HL-60/S4 treated with phorbol 12-myristate 13-acetate at 8.2 ng/mL for 4 days and 3 days (cell line): ENCODE results near the gene ATAD3A.
"Not testable (repeated sequence)": the region's sequence is repeated elsewhere in the genome, so short reads cannot be mapped to it uniquely, and the experiment has no call there.

Experiments used
- in situ Hi-C: fragments of 300-500 bp; cut with MboI; formaldehyde crosslinking; loops from 2 replicates; pipeline ENCODE4 v1.15.0; 2022; ENCODE audit warnings: low sequenced_read_pairs

Gene ATAD3A

DNA sequence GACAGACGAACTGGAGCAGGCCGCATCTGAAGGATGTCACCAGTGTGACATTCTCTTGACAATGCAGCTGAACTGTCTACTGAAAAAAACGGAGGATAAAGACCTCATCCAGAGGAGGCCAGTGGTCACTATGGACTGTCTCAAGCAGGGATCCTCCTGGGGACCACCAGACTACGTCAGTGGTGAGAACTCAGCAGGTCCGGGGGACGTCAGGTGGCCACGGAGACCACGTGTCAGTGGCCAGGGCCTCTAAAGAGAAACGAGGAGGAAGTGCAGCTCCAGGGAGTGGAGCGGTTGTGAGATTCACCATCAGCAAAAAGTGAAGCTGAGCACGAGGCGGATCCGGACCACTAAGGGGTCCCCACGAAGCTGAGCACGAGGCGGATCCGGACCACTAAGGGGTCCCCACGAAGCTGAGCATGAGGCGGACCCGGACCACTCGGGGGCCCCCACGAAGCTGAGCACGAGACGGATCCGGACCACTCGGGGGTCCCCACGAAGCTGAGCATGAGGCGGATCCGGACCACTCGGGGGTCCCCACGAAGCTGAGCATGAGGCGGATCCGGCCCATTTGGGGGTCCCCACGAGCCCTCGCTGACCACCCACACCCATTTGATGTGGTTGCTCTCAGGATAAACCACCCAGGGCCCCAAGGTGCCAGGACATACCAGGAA, 42.0 kb downstream of the ATAD3A start:
- in situ Hi-C loops, result no loop called here

GRCh38 chr1:1554550-1554925, 42.6 kb downstream of the ATAD3A start:
- in situ Hi-C loops, result no loop called here

DNA sequence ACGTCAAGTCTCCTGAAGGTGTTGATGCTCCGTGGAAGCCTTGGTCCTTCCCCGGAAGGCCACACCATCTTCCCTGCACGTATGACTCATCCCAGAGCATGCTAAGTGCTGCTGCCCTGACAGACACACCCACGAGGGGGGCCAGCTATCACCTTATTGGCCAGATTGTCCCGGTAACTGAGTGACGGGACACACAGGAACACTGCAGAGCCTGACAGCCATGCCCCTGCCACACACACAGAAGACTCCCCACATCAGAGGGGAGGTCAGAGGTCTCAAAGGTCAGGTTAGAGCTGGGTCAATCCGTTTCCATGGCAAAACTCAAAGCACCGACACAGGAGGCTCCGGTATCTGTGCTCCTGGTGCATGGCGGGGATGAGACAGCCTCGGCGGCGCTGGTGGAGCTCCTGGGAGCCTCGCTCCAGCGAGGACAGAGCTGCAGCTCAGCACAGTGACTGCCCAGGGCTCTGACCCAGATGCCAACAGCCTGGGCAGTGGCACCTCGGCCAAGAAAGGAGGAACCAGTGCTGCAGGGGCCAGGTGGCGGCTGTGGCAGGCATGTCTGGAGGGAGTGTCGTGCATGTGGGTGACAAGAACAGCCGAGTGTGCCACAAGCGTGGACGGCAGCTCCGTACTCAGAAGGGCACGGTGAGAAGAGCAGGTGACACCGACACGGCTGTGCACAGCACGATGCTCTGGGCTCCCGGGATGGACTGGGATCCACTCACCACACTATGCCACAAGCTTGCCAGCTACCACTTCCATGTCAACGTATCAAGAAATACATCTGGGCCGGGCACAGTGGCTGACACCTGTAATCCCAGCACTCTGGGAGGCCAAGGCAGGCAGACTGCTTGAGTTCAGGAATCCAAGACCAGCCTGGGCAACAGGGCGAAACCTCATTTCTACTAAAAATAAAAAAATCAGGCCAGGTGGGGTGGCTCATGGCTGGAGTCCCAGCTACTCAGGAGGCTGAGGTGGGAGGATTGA, 43.3 kb downstream of the ATAD3A start:
- in situ Hi-C loops, result no loop called here

DNA sequence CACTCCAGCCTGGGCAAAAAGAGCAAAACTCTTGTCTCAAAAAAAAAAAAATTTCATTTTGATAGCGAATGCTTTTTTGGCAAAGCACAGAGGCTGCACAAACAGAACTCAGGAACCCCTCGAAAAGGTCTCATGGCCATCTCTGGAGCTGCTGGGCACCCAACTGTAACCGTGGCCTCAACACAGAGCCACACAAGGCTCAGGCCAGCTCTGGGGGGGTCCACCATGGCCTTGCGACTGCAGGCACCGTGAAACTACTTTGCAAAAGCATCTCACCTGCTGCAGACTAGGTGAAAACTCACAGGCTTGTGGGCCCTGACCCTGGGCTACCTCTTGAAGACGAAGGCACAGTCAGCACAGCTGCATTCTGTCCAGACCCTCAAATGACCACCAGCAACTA, 44.5 kb downstream of the ATAD3A start:
- in situ Hi-C loops, result no loop called here

- in situ Hi-C loops, result not testable (repeated sequence)
Measured at GRCh38 chr1:1556961-1557360, 45.0 kb downstream of the ATAD3A start.

- in situ Hi-C loops, result not testable (repeated sequence)
Measured at GRCh38 chr1:1557688-1558087, 45.7 kb downstream of the ATAD3A start.

DNA sequence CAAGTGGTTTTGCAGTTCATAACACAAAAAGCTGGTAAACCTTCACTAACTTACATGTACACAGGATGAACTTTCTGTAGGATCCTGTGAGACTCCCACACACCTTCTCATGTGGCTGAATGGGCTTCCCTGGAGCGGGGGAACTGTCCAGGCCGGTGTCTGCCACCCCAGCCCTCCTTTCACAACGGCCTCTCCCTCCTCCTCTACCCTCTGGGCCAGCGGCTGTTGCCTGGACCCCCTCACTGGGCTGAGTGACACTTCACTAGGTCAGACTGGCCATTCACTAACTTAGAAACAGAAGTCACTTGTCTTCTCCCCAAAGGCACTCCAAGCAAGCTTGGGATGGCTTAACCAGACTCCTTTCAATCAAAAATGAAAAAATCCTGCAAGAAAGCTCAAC, 46.6 kb downstream of the ATAD3A start:
- in situ Hi-C loops, result no loop called here

DNA sequence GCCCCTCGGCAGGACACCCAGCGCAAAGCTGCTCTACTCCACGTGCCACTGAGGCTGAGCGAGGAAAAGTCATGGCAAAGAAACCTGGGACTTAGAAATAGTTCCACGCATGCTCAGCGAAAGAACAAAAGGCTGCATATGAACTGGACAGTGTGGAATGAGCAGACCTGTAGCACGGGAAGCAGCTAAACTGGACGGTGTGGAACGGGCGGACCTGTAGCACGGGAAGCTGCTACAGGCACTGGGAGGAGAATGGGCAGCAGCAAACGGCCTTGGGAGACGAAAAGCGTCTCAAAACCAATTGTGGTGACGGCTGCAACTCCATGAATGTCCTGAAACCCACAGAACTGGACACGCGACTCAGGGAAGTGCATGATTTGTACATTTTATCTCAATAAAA, 47.1 kb downstream of the ATAD3A start:
- in situ Hi-C loops, result no loop called here

DNA sequence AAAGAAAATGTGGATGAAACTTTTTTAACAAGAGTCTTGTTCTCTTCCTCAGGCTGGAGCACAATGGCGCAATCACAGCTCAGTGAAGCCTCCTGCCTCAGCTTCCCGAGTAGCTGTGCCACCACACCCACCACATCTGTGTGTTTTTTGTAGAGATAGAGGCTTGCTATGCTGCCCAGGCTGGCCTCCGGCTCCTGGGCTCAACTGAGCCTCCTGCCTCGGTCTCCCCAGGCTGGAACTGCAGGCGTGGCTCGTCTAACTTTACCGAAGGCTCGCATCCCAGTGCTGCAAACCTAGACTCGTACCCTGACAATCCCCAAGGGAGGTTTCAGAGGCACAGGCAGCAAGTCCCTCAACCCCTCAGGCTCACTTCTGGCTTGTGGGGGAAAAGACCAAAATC, 48.2 kb downstream of the ATAD3A start:
- in situ Hi-C loops, result no loop called here

- in situ Hi-C loops, result no loop called here
Measured at GRCh38 chr1:1561801-1562470, 50.0 kb downstream of the ATAD3A start.

DNA sequence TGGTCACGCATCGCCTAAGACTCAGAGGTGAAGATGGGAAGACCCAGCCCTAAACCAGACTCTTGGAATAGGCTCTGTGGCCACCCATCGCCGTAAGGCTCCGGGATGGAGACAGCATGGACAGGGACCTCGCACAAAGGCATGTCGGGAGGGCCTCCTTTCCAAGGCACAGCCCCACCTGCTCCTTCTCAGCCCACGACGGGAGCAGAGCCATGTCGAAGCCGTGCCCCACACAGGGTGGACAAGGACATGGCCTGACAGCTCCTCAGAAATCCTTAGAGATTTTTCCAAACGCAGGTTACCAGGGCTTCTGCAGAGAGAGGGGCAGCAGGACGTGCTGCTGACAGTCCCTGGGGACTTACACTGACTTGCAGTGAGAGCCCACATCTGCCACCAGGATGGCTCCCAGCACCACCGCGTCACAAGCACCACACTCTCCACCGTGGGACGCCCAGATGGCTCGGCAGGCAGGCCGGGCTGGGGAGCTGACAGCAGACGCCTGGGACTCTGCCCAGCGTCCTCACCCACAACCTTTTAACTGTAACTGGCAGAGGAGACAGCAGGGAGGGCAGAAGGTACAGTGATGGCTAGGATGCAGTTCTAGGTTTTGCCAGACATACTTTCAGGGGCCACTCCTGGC, 50.7 kb downstream of the ATAD3A start:
- in situ Hi-C loops, result no loop called here

DNA sequence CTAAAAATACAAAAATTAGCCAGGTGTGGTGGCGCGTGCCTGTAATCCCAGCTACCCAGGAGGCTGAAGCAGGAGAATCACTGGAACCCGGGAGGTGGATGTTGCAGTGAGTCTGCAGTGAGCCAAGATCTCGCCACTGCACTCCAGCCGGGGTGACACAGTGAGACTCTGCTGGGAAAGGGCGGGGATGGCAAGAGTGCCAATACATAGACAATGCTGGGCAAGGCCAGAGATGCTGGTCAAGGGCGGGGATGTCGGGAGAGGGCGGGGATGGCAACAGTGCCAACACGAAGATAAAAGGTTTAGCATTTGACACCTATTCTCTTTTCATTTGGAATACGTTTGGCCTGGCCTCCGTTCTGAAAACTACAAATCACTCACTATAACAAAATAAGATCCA, 51.7 kb downstream of the ATAD3A start:
- in situ Hi-C loops, result no loop called here

- in situ Hi-C loops, result no loop called here
Measured at GRCh38 chr1:1564268-1564667, 52.3 kb downstream of the ATAD3A start.

GRCh38 chr1:1565340-1565739, 53.4 kb downstream of the ATAD3A start:
- in situ Hi-C loops, result no loop called here

DNA sequence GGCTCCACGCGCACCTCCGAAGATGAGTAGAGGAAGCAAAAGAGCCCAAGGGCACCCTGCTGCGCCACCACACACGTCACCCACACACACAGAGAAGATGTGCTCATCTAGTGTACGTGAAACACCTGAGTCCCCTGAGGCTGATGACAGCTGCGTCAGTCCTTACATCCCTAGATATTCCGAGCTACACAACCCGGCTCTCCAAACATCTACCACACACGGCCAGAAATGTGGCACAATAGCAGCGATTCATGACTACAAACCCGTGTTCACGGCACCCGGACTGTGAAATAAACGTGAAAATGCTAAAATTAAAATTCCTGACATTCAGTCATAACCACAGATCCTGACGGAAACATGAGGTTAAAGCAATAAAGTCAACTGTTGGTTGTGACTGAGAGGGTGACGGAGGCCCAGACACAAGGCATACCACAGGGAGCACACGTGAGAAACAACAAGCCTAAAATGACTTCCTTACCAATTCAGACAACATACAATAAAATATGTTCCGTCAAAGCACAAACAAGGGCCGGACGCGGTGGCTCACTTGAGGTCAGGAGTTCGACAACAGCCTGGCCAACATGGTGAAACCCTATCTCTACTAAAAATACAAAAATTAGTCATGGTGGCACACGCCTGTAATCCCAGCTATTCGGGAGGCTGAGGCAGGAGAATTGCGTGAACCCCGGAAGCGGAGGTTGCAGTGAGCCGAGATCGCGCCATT, 55.4 kb downstream of the ATAD3A start:
- in situ Hi-C loops, result no loop called here

DNA sequence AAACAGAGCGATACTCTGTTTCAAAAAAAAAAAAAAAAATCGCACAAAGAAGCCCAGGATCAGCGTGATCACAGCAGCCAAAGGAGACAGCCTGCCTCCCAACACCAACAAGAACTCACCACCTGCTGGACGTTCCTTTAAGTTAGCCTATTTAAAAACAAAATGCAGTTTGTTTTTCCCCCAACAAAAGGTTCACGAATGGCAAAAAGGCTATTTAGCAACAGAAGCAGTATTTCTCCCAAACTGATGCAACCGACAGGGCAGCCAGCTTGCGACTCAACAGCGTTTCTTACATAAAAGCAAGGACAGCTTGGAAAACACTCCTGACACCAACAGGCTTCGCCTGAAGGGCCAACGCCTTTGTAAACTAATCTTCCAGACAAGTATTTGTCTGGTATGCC, 55.9 kb downstream of the ATAD3A start:
- in situ Hi-C loops, result no loop called here

- in situ Hi-C loops, result no loop called here
Measured at GRCh38 chr1:1569341-1569740, 57.4 kb downstream of the ATAD3A start.

DNA sequence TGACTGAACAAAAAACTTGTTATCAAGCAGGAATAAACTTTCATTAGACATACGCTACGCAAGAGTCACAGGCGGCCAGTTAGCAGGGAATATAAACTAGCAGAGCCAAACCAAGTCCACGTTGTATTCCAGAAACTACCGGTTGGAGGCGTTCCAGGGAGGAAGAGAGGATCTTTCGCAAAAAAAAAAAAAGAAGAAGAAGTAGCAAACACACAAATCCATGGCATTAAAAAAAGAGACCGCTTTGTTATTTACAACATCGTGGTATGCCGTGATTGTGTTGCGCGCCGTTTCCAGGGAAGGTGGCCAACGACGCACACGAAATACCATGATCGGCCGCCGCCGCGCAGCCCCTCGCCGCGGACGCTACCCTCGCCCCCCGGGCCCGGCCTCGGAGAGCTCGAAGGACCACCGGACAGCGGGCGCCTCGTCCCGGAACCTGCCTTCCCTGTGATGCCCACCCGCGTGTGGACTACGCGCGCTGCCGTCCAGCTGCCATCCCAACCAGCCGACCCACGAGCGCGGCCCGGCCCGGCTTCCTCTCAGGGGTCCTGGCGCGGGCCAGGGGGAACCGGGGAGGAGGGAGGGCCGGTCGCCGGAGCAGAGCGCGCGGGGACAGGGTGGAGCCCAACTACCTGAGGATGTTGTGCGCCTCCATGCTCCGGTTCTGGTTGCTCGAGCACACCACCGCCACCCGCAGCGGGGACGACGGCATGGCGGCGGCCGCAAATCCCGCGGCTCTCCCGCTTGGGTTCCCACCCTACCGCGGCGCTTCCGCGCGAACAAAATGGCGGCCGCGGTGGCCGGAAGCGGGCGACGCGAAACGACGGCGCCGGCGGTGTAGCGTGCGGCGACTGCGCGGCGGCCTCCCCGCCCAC, 62.1 kb downstream of the ATAD3A start:
- in situ Hi-C loops, result no loop called here

DNA sequence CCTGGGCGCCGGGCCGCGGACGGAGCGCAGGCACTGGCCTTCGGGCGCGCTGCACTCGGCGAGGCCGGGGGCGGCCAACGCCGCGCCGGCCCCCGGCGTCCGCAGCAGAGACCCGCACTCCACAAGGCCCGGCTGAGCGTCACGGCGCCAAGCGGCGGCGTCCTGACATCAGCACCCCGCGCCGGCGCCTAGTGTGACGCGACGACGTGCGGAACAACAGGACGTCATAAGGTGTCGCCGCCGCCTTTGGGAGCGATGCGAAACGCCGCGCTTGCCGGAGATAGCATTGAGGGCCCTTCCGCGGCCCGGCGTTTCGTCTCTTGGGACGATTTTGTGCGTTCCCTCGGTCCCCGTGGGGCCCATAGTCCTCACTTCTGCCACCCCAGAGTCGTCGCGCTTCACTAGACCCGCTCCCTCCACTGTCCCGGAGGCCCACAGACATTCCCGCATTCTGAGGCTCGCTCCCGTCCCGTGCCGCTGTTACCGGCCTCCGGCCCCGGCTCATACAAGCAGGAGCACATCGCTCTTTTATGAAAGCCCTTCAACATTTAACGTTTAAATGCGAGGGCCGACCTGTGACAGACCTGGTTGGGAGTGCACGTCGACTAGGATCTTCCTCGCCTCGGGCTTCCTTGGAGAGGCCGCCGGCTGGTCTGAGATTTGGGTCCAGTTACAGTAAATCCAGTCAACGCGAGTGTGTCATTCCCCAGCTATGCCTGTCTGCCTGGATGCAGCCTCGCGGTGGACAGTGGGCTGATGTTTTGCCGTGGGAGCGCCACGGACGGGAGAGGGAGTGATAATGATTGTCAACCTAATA, 63.0 kb downstream of the ATAD3A start, which contains the start of gene SSU72:
SSU72 (minus strand) TSS at position 143 of the 817 bp plus-strand sequence. CDS start 306 bp downstream, outside the sequence.
- in situ Hi-C loops, result no loop called here
